ENCODE data around the gene MEX3A.

MEX3A gene

GRCh38 chr1:156060937-156061636, 21.2 kb downstream of the MEX3A start, which contains the start of gene RAB25:
Gene RAB25 (plus strand): TSS chr1:156061160. CDS start chr1:156061401, 241 bp downstream.
- no peak for TF ChIP-seq CTCF (conservative IDR thresholded peaks at IDR 0.05; ENCODE audit: low read depth, low read length)
- DNase-seq (ENCODE audit: low read depth), result peak; percentile 74
- no peak within 1 kb of the TSS for H3K4me3 ChIP-seq (ENCODE audit: low read depth, low read length)

DNA sequence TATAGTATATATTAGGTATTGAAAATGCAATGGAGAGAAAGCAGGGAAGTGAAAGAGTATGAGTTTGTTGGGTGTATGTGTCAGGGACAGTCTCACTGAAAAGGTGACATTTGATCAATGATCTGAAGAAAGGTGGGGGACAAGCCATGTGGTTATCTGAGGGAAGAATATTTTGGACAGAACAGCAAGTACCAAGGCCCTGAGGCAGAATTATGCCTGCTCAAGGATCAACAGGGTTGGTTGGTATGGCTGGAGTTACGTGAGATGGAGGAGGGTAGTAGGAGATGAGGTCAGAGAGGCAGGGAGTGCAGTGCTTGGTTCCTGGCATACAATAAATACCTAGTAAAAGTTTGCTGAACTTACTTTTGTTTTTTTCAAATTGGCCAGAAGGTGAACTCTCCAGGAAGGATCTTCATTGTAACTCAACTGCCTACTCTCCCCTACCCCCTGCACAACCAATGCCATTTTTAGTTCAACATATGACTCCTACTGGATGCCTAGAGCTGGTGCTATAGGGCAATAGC, 25.9 kb downstream of the MEX3A start:
- no peak for TF ChIP-seq CTCF (conservative IDR thresholded peaks at IDR 0.05; ENCODE audit: low read depth, low read length)
- DNase-seq (ENCODE audit: low read depth), result no peak
- no peak overlapping the region for H3K4me3 ChIP-seq (ENCODE audit: low read depth, low read length)

GRCh38 chr1:156055281-156056048, 26.8 kb downstream of the MEX3A start:
- no peak for TF ChIP-seq CTCF (conservative IDR thresholded peaks at IDR 0.05; ENCODE audit: low read depth, low read length)
- DNase-seq (ENCODE audit: low read depth), result no peak
- H3K4me3 ChIP-seq (ENCODE audit: low read depth, low read length), result peak overlapping the region; percentile 99

GRCh38 chr1:156054500-156055280, 27.6 kb downstream of the MEX3A start, which contains the start of gene LAMTOR2:
Gene LAMTOR2 (plus strand): TSS chr1:156054782. CDS start chr1:156054890, 108 bp downstream.
- DNase-seq (ENCODE audit: low read depth), result peak; percentile 97
- no peak for TF ChIP-seq CTCF (conservative IDR thresholded peaks at IDR 0.05; ENCODE audit: low read depth, low read length)
- H3K4me3 ChIP-seq (ENCODE audit: low read depth, low read length), result peak within 1 kb of the TSS; percentile 99

DNA sequence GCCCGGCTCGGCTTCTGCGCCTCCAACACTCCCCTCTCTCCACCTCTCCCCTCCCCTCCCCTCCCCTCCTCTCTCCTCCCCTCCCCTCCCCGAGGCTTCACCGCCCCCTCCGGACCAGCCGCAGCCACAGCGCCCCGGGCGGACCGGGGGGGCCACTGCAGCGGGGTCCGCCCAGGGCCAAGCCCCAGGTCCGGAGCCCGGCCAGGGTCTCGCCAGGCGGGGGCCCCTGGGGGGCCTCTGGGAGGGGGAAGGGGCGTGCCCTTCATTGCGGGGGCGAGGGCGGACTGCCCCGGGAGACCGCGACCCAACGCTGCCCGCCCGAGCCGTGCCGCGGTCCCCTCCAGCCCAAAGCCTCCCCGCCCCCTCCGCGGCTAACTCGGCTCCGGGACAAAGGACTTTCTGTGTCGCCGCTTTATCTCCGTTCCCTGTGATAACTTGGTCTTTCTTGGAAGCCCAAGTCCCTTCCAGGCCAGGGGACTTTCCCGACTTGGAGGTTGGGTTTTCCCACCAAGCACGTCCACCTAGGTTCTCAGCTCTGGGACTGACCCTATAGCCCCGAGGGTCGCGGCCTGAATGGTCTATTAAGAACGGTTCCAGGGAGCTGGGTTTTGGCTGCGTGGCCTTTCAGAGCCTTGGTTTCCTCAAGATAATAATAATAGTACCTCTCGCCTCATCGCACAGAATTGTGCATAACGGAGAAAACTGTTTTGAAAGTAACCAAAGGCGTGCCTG, 28.3 kb downstream of the MEX3A start, which contains the start of gene UBQLN4:
Gene UBQLN4, minus strand, starts transcription at position 31 of the 732 bp plus-strand sequence. CDS start 97 bp downstream, outside the sequence.
- TF ChIP-seq CTCF (conservative IDR thresholded peaks at IDR 0.05; ENCODE audit: low read depth, low read length), result peak; percentile 33
- DNase-seq (ENCODE audit: low read depth), result peak; percentile 90
- peak within 1 kb of the TSS; percentile 99 for H3K4me3 ChIP-seq (ENCODE audit: low read depth, low read length)

Measured in choroid plexus epithelial cell (primary cell).